Panc1 (cell line): ENCODE measurements around the gene ABAT. TPM values are rescaled to one million over a fixed set of nuclear protein-coding genes. Genes with fewer than 3 reads are reported as not detected.

Experiments
- ATAC-seq: fragments of 200-7000 bp; cut with Tn5 transposase; 2 replicates; pipeline ENCODE4 v1.9.1; 2020; ENCODE audit warnings: mild to moderate bottlenecking, moderate library complexity
- BruUV-seq: library from RNA; stranded (reverse); fragments of 400-500 nt; replicated peaks from 2 replicates; lab custom pipeline; 2021; lab: Mats Ljungman, UMichigan
- CTCF ChIA-PET: fragments of 300-600 bp; sonication (Branson Sonifier 250); formaldehyde crosslinking; loops from one replicate; lab custom pipeline; 2022; ENCODE audit warnings: antibody characterized with exemption; lab: Charles Lee
- POLR2A ChIA-PET: fragments of 300-600 bp; sonication (Branson Sonifier 250); formaldehyde crosslinking; loops from one replicate; lab custom pipeline; 2022; ENCODE audit warnings: antibody characterized with exemption; lab: Charles Lee
- DNase-seq: peaks from one replicate; pipeline ENCODE4 v3.0.0-alpha.2; 2010; ENCODE audit warnings: low read depth, low spot score
- H3K27ac ChIP-seq: 2 replicates; pipeline ENCODE4 v1.5.1; 2011; ENCODE audit warnings: mild to moderate bottlenecking, low read length, inconsistent platforms
- H3K27me3 ChIP-seq: fragments of 200-500 bp; sonication (Bioruptor generic); 2 replicates; pipeline ENCODE4 v1.6.0; 2014; ENCODE audit warnings: low read length, inconsistent platforms; ENCODE audit not compliant: control insufficient read depth, insufficient read depth
- H3K36me3 ChIP-seq: fragments of 200-500 bp; sonication (Bioruptor generic); 2 replicates; pipeline ENCODE4 v1.5.1; 2014; ENCODE audit warnings: inconsistent platforms, mild to moderate bottlenecking, low read length, moderate library complexity; ENCODE audit not compliant: control insufficient read depth, insufficient read depth
- H3K4me1 ChIP-seq: 2 replicates; pipeline ENCODE4 v1.5.1; 2011; ENCODE audit warnings: inconsistent platforms, mild to moderate bottlenecking, low read length, moderate library complexity; ENCODE audit not compliant: control insufficient read depth, insufficient read depth
- H3K4me3 ChIP-seq, 2 experiments: 2 replicates each; pipeline ENCODE4 v1.5.1; 2011 to 2012; ENCODE audit warnings: low read depth in 2 of 2, low read length in 2 of 2, mild to moderate bottlenecking in 2 of 2, inconsistent platforms in 1 of 2, moderate library complexity in 1 of 2
- H3K9me3 ChIP-seq: fragments of 200-500 bp; sonication (Bioruptor generic); 2 replicates; pipeline ENCODE4 v1.5.1; 2014; ENCODE audit warnings: low read depth, mild to moderate bottlenecking, inconsistent platforms, low read length, moderate library complexity; ENCODE audit not compliant: control insufficient read depth, insufficient read depth
- POLR2AphosphoS5 ChIP-seq: IDR thresholded peaks from 2 replicates; pipeline ENCODE4 v1.6.1; 2012; ENCODE audit warnings: mild to moderate bottlenecking, low read depth, low read length, moderate library complexity
- SIN3A ChIP-seq: IDR thresholded peaks from 2 replicates; pipeline ENCODE4 v1.6.1; 2012; ENCODE audit warnings: low read depth, mild to moderate bottlenecking, low read length, moderate library complexity, borderline replicate concordance; ENCODE audit not compliant: insufficient read depth
- TCF7L2 ChIP-seq: IDR thresholded peaks from 2 replicates; pipeline ENCODE4 v1.6.1; 2011; ENCODE audit warnings: mild to moderate bottlenecking, low read depth, low read length, inconsistent platforms
- in situ Hi-C: cut with HindIII; loops from 2 replicates; pipeline ENCODE4 v1.10.0; 2016; ENCODE audit warnings: low sequenced_read_pairs, low pct_unique_long_range_greater_than_20kb
- intact Hi-C: fragments of 100-400 bp; cut with micrococcal nuclease; formaldehyde crosslinking; loops from one replicate; pipeline ENCODE4 v1.10.0; 2022; ENCODE audit not compliant: unreplicated experiment
- total RNA-seq: library from RNA; stranded (reverse); gene quantifications from one replicate; pipeline ENCODE4 v1.2.1, GENCODE V29; 2021; ENCODE audit not compliant: unreplicated experiment
- TF ChIP-seq, protein P1 (sequence below): fragments of 450-650 bp; IDR thresholded peaks from 2 replicates; pipeline ENCODE4 v1.5.1; 2017; ENCODE audit warnings: mild to moderate bottlenecking
- TF ChIP-seq, protein P2 (sequence below), 2 experiments: IDR thresholded peaks; 2 replicates each; pipeline ENCODE4 v1.6.1; 2011 to 2012; ENCODE audit warnings: low read depth in 2 of 2, control low read depth in 1 of 2, low read length in 1 of 2, mild to moderate bottlenecking in 1 of 2, moderate library complexity in 1 of 2; ENCODE audit not compliant: insufficient read depth in 1 of 2

Gene ABAT
- total RNA-seq, 1 experiment from 2014 or later: 0.77 TPM

- TF ChIP-seq, protein P1, sequence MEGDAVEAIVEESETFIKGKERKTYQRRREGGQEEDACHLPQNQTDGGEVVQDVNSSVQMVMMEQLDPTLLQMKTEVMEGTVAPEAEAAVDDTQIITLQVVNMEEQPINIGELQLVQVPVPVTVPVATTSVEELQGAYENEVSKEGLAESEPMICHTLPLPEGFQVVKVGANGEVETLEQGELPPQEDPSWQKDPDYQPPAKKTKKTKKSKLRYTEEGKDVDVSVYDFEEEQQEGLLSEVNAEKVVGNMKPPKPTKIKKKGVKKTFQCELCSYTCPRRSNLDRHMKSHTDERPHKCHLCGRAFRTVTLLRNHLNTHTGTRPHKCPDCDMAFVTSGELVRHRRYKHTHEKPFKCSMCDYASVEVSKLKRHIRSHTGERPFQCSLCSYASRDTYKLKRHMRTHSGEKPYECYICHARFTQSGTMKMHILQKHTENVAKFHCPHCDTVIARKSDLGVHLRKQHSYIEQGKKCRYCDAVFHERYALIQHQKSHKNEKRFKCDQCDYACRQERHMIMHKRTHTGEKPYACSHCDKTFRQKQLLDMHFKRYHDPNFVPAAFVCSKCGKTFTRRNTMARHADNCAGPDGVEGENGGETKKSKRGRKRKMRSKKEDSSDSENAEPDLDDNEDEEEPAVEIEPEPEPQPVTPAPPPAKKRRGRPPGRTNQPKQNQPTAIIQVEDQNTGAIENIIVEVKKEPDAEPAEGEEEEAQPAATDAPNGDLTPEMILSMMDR: no peak
- TF ChIP-seq, protein P2, sequence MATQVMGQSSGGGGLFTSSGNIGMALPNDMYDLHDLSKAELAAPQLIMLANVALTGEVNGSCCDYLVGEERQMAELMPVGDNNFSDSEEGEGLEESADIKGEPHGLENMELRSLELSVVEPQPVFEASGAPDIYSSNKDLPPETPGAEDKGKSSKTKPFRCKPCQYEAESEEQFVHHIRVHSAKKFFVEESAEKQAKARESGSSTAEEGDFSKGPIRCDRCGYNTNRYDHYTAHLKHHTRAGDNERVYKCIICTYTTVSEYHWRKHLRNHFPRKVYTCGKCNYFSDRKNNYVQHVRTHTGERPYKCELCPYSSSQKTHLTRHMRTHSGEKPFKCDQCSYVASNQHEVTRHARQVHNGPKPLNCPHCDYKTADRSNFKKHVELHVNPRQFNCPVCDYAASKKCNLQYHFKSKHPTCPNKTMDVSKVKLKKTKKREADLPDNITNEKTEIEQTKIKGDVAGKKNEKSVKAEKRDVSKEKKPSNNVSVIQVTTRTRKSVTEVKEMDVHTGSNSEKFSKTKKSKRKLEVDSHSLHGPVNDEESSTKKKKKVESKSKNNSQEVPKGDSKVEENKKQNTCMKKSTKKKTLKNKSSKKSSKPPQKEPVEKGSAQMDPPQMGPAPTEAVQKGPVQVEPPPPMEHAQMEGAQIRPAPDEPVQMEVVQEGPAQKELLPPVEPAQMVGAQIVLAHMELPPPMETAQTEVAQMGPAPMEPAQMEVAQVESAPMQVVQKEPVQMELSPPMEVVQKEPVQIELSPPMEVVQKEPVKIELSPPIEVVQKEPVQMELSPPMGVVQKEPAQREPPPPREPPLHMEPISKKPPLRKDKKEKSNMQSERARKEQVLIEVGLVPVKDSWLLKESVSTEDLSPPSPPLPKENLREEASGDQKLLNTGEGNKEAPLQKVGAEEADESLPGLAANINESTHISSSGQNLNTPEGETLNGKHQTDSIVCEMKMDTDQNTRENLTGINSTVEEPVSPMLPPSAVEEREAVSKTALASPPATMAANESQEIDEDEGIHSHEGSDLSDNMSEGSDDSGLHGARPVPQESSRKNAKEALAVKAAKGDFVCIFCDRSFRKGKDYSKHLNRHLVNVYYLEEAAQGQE (IDR thresholded peaks at IDR 0.05; ENCODE audit: insufficient read depth in 1 of 2, low read depth in 2 of 2, low read length in 1 of 2): no peak
- TF ChIP-seq TCF7L2: no peak
- TF ChIP-seq POLR2AphosphoS5: no peak
- TF ChIP-seq SIN3A: no peak
- H3K27me3 ChIP-seq: no peaks in the 10 kb centered on the region
- no peak overlapping the region for H3K4me3 ChIP-seq
- ChIA-PET POLR2A (no interaction called here), CTCF (no interaction called here)
- in situ Hi-C loops (no loop called here), intact Hi-C loops (no loop called here)
- H3K36me3 ChIP-seq: no peaks in the 10 kb centered on the region
- H3K4me1 ChIP-seq: no peaks in the 10 kb centered on the region
- no peaks in the 10 kb centered on the region for H3K9me3 ChIP-seq
- no peak overlapping the region for H3K27ac ChIP-seq
- ATAC-seq (no peak), DNase-seq (no peak)
- no TSS peak for BruUV-seq
Measured at GRCh38 chr16:8781797-8782196, 107.4 kb downstream of the ABAT start.

- H3K4me1 ChIP-seq: no peaks in the 10 kb centered on the region
- H3K9me3 ChIP-seq: no peaks in the 10 kb centered on the region
- CTCF ChIA-PET: no interaction called here
- H3K36me3 ChIP-seq: no peaks in the 10 kb centered on the region
- no TSS peak for BruUV-seq
- intact Hi-C loops (no loop called here), in situ Hi-C loops (no loop called here)
- no peaks in the 10 kb centered on the region for H3K27me3 ChIP-seq
- TF ChIP-seq, protein P1: no peak
- TF ChIP-seq POLR2AphosphoS5 (no peak), SIN3A (no peak), TCF7L2 (no peak)
- TF ChIP-seq, protein P2 (IDR thresholded peaks at IDR 0.05; ENCODE audit: insufficient read depth in 1 of 2, low read depth in 2 of 2, low read length in 1 of 2): no peak
- no peak overlapping the region for H3K27ac ChIP-seq
- DNase-seq (no peak), ATAC-seq (no peak)
- POLR2A ChIA-PET: no interaction called here
- no peak overlapping the region for H3K4me3 ChIP-seq
Measured at GRCh38 chr16:8782673-8783072, 108.3 kb downstream of the ABAT start.
